ENCODE data around the gene MTIF3.
"Not testable (repeated sequence)": the region's sequence is repeated elsewhere in the genome, so short reads cannot be mapped to it uniquely, and the experiment has no call there.

- not testable (repeated sequence) for TF ChIP-seq CTCF, POLR2A, EP300 (IDR thresholded peaks at IDR 0.05)
Observed at GRCh38 chr13:27400405-27400804, 50.0 kb downstream of the MTIF3 start.

Data from ovary (tissue), 3 donors.